SK-N-SH (cell line): ENCODE results near the gene RNF144B. TPM values are rescaled to one million over a fixed set of nuclear protein-coding genes. Genes with fewer than 3 reads are reported as not detected.

Source experiments
- CTCF ChIA-PET: fragments of 300-600, 350-600 bp; formaldehyde crosslinking; extraction: SDS; loops from one replicate; lab custom pipeline; 2021; lab: Yijun Ruan, JAX
- POLR2A ChIA-PET: fragments of 350-600 bp; sonication (Branson Sonifier 250); formaldehyde crosslinking; extraction: SDS; loops from one replicate; lab custom pipeline; 2020; ENCODE audit warnings: antibody characterized with exemption, inconsistent platforms; lab: Yijun Ruan, JAX
- DNase-seq: peaks from one replicate; pipeline ENCODE4 v3.0.0; 2012
- H2AFZ ChIP-seq: fragments of 200-600 bp; sonication (generic); 2 replicates; pipeline ENCODE4 v1.8.1; 2016; ENCODE audit warnings: antibody characterized with exemption, mild to moderate bottlenecking, low read depth
- H3F3A ChIP-seq: fragments of 200-600 bp; sonication (generic); replicated peaks from 2 replicates; pipeline ENCODE3; 2016; ENCODE audit warnings: antibody characterized with exemption, mild to moderate bottlenecking; ENCODE audit not compliant: insufficient read depth
- H3K27ac ChIP-seq, 2 experiments: fragments of 200-500 bp in 1 of 2; fragments of 200-600 bp in 1 of 2; sonication (Bioruptor generic) in 1 of 2; sonication (generic), shearing (Covaris generic) in 1 of 2; 2 replicates each; pipeline versions ENCODE4 v1.5.1 to v1.6.1; 2014 to 2016; ENCODE audit warnings: low read depth in 2 of 2, inconsistent platforms in 1 of 2, low read length in 1 of 2, mild to moderate bottlenecking in 1 of 2, mixed read lengths in 1 of 2
- H3K27me3 ChIP-seq: fragments of 200-600 bp; sonication (generic), shearing (Covaris generic); 2 replicates; pipeline ENCODE4 v1.6.1; 2016; ENCODE audit warnings: mixed run types; ENCODE audit not compliant: insufficient read depth
- H3K36me3 ChIP-seq, 2 experiments: fragments of 200-500 bp in 1 of 2; fragments of 200-600 bp in 1 of 2; sonication (Bioruptor generic) in 1 of 2; sonication (generic) in 1 of 2; replicated peaks in 1 of 2; 2 replicates each; pipeline versions ENCODE3 to v1.5.1; 2014 to 2016; ENCODE audit warnings: low read length in 1 of 2, mild to moderate bottlenecking in 1 of 2; ENCODE audit not compliant: insufficient read depth in 2 of 2, control insufficient read depth in 1 of 2
- H3K4me1 ChIP-seq, 2 experiments: fragments of 200-500 bp in 1 of 2; fragments of 200-600 bp in 1 of 2; sonication (Bioruptor generic) in 1 of 2; sonication (generic), shearing (Covaris generic) in 1 of 2; 2 replicates each; pipeline versions ENCODE4 v1.5.1 to v1.6.1; 2014 to 2016; ENCODE audit warnings: low read depth in 1 of 2, low read length in 1 of 2, mixed run types in 1 of 2; ENCODE audit not compliant: insufficient read depth in 2 of 2, control insufficient read depth in 1 of 2
- H3K4me2 ChIP-seq: fragments of 200-600 bp; sonication (generic), shearing (Covaris generic); 2 replicates; pipeline ENCODE4 v1.6.1; 2017; ENCODE audit warnings: mixed run types
- H3K4me3 ChIP-seq, 2 experiments: fragments of 200-500 bp in 1 of 2; fragments of 200-600 bp in 1 of 2; sonication (Bioruptor generic) in 1 of 2; sonication (generic), shearing (Covaris generic) in 1 of 2; 2 replicates each; pipeline versions ENCODE4 v1.5.1 to v1.8.1; 2014 to 2016; ENCODE audit warnings: low read depth in 2 of 2, inconsistent platforms in 1 of 2, low read length in 1 of 2, mild to moderate bottlenecking in 1 of 2, mixed read lengths in 1 of 2, moderate library complexity in 1 of 2
- H3K79me2 ChIP-seq: fragments of 200-600 bp; sonication (generic); 2 replicates; pipeline ENCODE4 v1.8.1; 2017; ENCODE audit warnings: mild to moderate bottlenecking; ENCODE audit not compliant: insufficient read depth
- H3K9ac ChIP-seq: fragments of 200-600 bp; sonication (generic); 2 replicates; pipeline ENCODE4 v1.6.1; 2017; ENCODE audit warnings: mixed run types
- H3K9me2 ChIP-seq: fragments of 200-600 bp; sonication (generic); 2 replicates; pipeline ENCODE4 v1.6.1; 2017; ENCODE audit warnings: mixed run types
- H3K9me3 ChIP-seq: fragments of 200-600 bp; sonication (generic); 2 replicates; pipeline ENCODE4 v1.6.1; 2017; ENCODE audit warnings: mixed run types, mild to moderate bottlenecking, moderate library complexity
- H4K20me1 ChIP-seq: fragments of 200-600 bp; sonication (generic); 2 replicates; pipeline ENCODE4 v1.6.1; 2017; ENCODE audit warnings: mild to moderate bottlenecking, mixed run types; ENCODE audit not compliant: insufficient read depth
- FOXJ3 ChIP-seq: sonication (generic); formaldehyde crosslinking; IDR thresholded peaks from 2 replicates; pipeline ENCODE4 v1.5.1; 2020; ENCODE audit warnings: mild to moderate bottlenecking, missing genetic modification reagents
- GABPA ChIP-seq: IDR thresholded peaks from 2 replicates; pipeline ENCODE4 v1.4.0; 2012; ENCODE audit warnings: low read depth, mild to moderate bottlenecking
- GATA2 ChIP-seq: sonication (generic); formaldehyde crosslinking; IDR thresholded peaks from 2 replicates; pipeline ENCODE4 v1.5.0; 2020; ENCODE audit warnings: mild to moderate bottlenecking, missing genetic modification reagents
- MXI1 ChIP-seq: IDR thresholded peaks from 2 replicates; pipeline ENCODE4 v1.6.1; 2012; ENCODE audit warnings: mild to moderate bottlenecking, low read depth, low read length, improper control_type of control experiment
- NFIC ChIP-seq: IDR thresholded peaks from 2 replicates; pipeline ENCODE4 v1.4.0; 2012; ENCODE audit warnings: borderline replicate concordance
- NRF1 ChIP-seq: IDR thresholded peaks from 2 replicates; pipeline ENCODE4 v1.6.1; 2012; ENCODE audit warnings: low read depth, mild to moderate bottlenecking, low read length
- RAD21 ChIP-seq: IDR thresholded peaks from 2 replicates; pipeline ENCODE4 v1.6.1; 2012; ENCODE audit warnings: mild to moderate bottlenecking, low read length
- RXRA ChIP-seq: IDR thresholded peaks from 2 replicates; pipeline ENCODE4 v1.4.0; 2012; ENCODE audit warnings: low read depth, mild to moderate bottlenecking, borderline replicate concordance
- WGBS: methylation state at CpG from one replicate; pipeline ENCODE4 v1.1.6; 2017; ENCODE audit warnings: low lambda C conversion rate; 5-methylcytosine and 5-hydroxymethylcytosine counted together
- polyA plus RNA-seq, 3 experiments: library from polyadenylated mRNA; depleted of rRNA; stranded (reverse); fragments of >200 nt; gene quantifications; 2 replicates each; pipeline ENCODE4 v1.2.3, GENCODE V29; 2012
- TF ChIP-seq, protein P1 (sequence below): fragments of 200-600 bp; sonication (generic); IDR thresholded peaks from 2 replicates; pipeline ENCODE4 v1.6.1; 2017; ENCODE audit warnings: antibody characterized with exemption, mild to moderate bottlenecking, moderate library complexity
- TF ChIP-seq, protein P2 (sequence below): fragments of 150-350 bp; IDR thresholded peaks from 2 replicates; pipeline ENCODE4 v1.6.1; 2016; ENCODE audit warnings: mild to moderate bottlenecking, low read depth, low read length
- TF ChIP-seq, protein P3 (sequence below): IDR thresholded peaks from 2 replicates; pipeline ENCODE4 v1.6.1; 2012; ENCODE audit warnings: mild to moderate bottlenecking, low read depth, low read length, moderate library complexity
- TF ChIP-seq, protein P4 (sequence below): IDR thresholded peaks from 2 replicates; pipeline ENCODE4; 2012
- TF ChIP-seq, protein P5 (sequence below): fragments of 150-350 bp; IDR thresholded peaks from 2 replicates; pipeline ENCODE4 v1.6.1; 2017; ENCODE audit warnings: antibody characterized with exemption, low read length, low read depth, borderline replicate concordance

The RNF144B gene
- polyA plus RNA-seq, 1 of the 3 experiments (the other 2 are of a cell fraction), result 1.2 TPM

DNA sequence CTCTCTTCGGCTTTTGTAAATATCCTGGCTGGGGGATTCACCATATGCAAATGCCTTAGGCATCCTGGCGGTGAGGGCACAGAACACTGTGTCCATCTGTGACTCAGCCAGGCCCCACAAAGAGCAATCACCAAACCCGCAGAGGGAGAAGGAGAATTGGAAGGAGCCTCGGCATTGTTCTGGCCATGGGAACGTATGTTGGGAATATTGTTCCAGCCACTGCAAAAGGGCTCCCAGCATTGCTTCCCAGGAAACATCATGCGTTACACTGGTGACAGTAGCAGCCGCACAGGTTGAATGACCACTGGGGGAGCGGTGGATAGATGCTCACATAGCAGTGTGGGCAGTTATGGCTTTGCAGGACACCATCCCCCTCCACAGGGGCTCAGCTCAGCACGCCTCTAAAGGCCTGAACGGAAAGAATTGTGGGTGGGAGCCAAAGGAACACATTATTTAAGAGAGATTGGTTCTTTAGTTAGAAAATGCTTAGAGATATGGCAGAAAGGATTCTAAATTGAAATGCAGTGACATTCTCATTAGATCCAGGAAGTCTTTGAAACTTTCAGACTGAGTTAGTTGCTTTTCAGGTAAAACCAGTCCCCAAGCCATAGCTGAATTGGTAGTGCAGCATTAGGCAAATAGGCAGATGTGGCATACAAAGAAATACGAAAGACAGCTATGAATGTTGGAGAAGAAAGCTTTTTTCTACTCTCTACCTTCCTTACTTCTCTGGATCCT lies 104.3 kb downstream of the RNF144B start:
- Histone ChIP-seq H4K20me1 (no peaks in the 10 kb centered on the region), H3K27ac (no peak overlapping the region), H3K79me2 (no peaks in the 10 kb centered on the region), H3K36me3 (no peaks in the 10 kb centered on the region), H3K27me3 (no peaks in the 10 kb centered on the region), H3K4me2 (no peak overlapping the region), H3K9me3 (no peaks in the 10 kb centered on the region), H3F3A (peaks cover 6% of the 10 kb centered on the region), H3K4me1 (no peaks in the 10 kb centered on the region), H3K4me3 (no peak overlapping the region), H3K9ac (no peak overlapping the region), H3K9me2 (no peaks in the 10 kb centered on the region), H2AFZ (no peak overlapping the region)
- 85% methylated on average over 11 of the region's 11 CpGs for WGBS
- no peak for DNase-seq
- TF ChIP-seq, protein P1, sequence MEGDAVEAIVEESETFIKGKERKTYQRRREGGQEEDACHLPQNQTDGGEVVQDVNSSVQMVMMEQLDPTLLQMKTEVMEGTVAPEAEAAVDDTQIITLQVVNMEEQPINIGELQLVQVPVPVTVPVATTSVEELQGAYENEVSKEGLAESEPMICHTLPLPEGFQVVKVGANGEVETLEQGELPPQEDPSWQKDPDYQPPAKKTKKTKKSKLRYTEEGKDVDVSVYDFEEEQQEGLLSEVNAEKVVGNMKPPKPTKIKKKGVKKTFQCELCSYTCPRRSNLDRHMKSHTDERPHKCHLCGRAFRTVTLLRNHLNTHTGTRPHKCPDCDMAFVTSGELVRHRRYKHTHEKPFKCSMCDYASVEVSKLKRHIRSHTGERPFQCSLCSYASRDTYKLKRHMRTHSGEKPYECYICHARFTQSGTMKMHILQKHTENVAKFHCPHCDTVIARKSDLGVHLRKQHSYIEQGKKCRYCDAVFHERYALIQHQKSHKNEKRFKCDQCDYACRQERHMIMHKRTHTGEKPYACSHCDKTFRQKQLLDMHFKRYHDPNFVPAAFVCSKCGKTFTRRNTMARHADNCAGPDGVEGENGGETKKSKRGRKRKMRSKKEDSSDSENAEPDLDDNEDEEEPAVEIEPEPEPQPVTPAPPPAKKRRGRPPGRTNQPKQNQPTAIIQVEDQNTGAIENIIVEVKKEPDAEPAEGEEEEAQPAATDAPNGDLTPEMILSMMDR, result no peak
- TF ChIP-seq, protein P2, sequence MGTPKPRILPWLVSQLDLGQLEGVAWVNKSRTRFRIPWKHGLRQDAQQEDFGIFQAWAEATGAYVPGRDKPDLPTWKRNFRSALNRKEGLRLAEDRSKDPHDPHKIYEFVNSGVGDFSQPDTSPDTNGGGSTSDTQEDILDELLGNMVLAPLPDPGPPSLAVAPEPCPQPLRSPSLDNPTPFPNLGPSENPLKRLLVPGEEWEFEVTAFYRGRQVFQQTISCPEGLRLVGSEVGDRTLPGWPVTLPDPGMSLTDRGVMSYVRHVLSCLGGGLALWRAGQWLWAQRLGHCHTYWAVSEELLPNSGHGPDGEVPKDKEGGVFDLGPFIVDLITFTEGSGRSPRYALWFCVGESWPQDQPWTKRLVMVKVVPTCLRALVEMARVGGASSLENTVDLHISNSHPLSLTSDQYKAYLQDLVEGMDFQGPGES, result no peak
- TF ChIP-seq NFIC, result no peak
- no peak for TF ChIP-seq GABPA
- TF ChIP-seq, protein P3, sequence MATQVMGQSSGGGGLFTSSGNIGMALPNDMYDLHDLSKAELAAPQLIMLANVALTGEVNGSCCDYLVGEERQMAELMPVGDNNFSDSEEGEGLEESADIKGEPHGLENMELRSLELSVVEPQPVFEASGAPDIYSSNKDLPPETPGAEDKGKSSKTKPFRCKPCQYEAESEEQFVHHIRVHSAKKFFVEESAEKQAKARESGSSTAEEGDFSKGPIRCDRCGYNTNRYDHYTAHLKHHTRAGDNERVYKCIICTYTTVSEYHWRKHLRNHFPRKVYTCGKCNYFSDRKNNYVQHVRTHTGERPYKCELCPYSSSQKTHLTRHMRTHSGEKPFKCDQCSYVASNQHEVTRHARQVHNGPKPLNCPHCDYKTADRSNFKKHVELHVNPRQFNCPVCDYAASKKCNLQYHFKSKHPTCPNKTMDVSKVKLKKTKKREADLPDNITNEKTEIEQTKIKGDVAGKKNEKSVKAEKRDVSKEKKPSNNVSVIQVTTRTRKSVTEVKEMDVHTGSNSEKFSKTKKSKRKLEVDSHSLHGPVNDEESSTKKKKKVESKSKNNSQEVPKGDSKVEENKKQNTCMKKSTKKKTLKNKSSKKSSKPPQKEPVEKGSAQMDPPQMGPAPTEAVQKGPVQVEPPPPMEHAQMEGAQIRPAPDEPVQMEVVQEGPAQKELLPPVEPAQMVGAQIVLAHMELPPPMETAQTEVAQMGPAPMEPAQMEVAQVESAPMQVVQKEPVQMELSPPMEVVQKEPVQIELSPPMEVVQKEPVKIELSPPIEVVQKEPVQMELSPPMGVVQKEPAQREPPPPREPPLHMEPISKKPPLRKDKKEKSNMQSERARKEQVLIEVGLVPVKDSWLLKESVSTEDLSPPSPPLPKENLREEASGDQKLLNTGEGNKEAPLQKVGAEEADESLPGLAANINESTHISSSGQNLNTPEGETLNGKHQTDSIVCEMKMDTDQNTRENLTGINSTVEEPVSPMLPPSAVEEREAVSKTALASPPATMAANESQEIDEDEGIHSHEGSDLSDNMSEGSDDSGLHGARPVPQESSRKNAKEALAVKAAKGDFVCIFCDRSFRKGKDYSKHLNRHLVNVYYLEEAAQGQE, result no peak
- no peak for TF ChIP-seq GATA2
- POLR2A ChIA-PET, result no interaction called here
- CTCF ChIA-PET, result interaction anchor here (1.3 kb wide), 1 partner anchor 13 kb away, joined by 4 read pairs; no protein-coding TSS in a partner anchor

DNA sequence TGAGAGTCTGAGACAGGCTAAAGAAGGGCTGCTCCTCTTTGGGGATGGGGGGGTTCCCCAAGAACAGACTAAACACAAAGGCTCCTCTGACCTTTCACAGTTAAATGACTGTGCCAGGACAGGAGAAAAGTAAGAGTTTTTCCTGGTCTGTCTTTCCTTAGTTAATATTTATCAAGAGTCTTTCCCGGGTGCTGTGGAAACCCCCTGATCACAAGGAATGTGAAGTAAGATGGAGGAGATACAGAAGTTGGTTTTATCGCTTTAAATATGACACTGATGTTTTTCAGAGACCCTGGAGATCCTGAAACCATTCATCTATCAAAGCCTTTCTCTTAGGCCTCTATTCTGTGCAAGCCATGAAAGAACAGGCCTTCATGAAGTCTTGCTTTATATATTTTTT lies 105.8 kb downstream of the RNF144B start:
- DNase-seq, result no peak
- Histone ChIP-seq H3K79me2 (no peaks in the 10 kb centered on the region), H3K27ac (no peak overlapping the region), H3K4me3 (no peak overlapping the region), H3K9me3 (no peaks in the 10 kb centered on the region), H3K9me2 (no peaks in the 10 kb centered on the region)
- TF ChIP-seq RXRA (no peak), MXI1 (no peak), NRF1 (no peak), FOXJ3 (CRISPR knock-in tag) (no peak), RAD21 (no peak)
- TF ChIP-seq, protein P4, sequence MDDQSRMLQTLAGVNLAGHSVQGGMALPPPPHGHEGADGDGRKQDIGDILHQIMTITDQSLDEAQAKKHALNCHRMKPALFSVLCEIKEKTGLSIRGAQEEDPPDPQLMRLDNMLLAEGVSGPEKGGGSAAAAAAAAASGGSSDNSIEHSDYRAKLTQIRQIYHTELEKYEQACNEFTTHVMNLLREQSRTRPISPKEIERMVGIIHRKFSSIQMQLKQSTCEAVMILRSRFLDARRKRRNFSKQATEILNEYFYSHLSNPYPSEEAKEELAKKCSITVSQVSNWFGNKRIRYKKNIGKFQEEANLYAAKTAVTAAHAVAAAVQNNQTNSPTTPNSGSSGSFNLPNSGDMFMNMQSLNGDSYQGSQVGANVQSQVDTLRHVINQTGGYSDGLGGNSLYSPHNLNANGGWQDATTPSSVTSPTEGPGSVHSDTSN, result no peak
- TF ChIP-seq, protein P5, sequence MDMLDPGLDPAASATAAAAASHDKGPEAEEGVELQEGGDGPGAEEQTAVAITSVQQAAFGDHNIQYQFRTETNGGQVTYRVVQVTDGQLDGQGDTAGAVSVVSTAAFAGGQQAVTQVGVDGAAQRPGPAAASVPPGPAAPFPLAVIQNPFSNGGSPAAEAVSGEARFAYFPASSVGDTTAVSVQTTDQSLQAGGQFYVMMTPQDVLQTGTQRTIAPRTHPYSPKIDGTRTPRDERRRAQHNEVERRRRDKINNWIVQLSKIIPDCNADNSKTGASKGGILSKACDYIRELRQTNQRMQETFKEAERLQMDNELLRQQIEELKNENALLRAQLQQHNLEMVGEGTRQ, result no peak
- TF ChIP-seq, all 33 proteins: peak for 0
- Histone ChIP-seq H3K9ac (no peak overlapping the region), H3F3A (peaks cover 6% of the 10 kb centered on the region), H4K20me1 (no peaks in the 10 kb centered on the region), H3K4me1 (no peaks in the 10 kb centered on the region), H3K36me3 (no peaks in the 10 kb centered on the region), H3K4me2 (no peak overlapping the region), H2AFZ (no peak overlapping the region), H3K27me3 (no peaks in the 10 kb centered on the region)
- ChIA-PET POLR2A (no interaction called here), CTCF (no interaction called here)
- 48% methylated on average over 2 of the region's 2 CpGs for WGBS
